ENCODE results near the gene RAB8A. TPM values are rescaled to one million over a fixed set of nuclear protein-coding genes. Genes with fewer than 3 reads are reported as not detected.

The RAB8A gene
- total and polyA plus RNA-seq, 9 of the 15 experiments (the other 6 are each of a cell fraction or from before 2014, with no cell fraction given): 11.2 to 102 (median 53.2) TPM

GRCh38 chr19:16111160-16111908, at the start of gene RAB8A (continued):
- TF ChIP-seq CUX1 (CRISPR knock-in tag; IDR thresholded peaks at IDR 0.05) (no peak), NR0B1 (IDR thresholded peaks at IDR 0.05; ENCODE audit: partially characterized antibody) (no peak), ATF2 (CRISPR knock-in tag; IDR thresholded peaks at IDR 0.05) (no peak), NEUROD1 (IDR thresholded peaks at IDR 0.05; ENCODE audit: borderline replicate concordance, low read depth, low read length, partially characterized antibody) (peak; percentile 87), SMAD2 (IDR thresholded peaks at IDR 0.05; ENCODE audit: low read depth, low read length) (no peak), PPARD (CRISPR knock-in tag; IDR thresholded peaks at IDR 0.05) (no peak), ZC3H8 (IDR thresholded peaks at IDR 0.05) (no peak), EHMT2 (IDR thresholded peaks at IDR 0.05) (no peak), CEBPG (CRISPR knock-in tag; IDR thresholded peaks at IDR 0.05) (no peak), CEBPG (tag; conservative IDR thresholded peaks at IDR 0.05 in 1 of 2, IDR thresholded peaks at IDR 0.05 in 1 of 2) (no peak), ETS1 (conservative IDR thresholded peaks at IDR 0.05; ENCODE audit: control insufficient read depth, low read depth, low read length) (no peak; the same call in 1 of the 2 replicates), NFIC (IDR thresholded peaks at IDR 0.05) (peak; percentile 99), KLF1 (tag; IDR thresholded peaks at IDR 0.05) (no peak), ZNF449 (CRISPR knock-in tag; IDR thresholded peaks at IDR 0.05) (no peak), HDAC8 (tag; IDR thresholded peaks at IDR 0.05) (0 out of 2 replicates have a peak, but pooled peaks have one; percentile 37), SRSF7 (optimal IDR thresholded peaks at IDR 0.05; ENCODE audit: low read depth, low read length) (no peak), KLF16 (IDR thresholded peaks at IDR 0.05) (no peak)
